Measurements from ENCODE around the gene EIPR1.

The EIPR1 gene

DNA sequence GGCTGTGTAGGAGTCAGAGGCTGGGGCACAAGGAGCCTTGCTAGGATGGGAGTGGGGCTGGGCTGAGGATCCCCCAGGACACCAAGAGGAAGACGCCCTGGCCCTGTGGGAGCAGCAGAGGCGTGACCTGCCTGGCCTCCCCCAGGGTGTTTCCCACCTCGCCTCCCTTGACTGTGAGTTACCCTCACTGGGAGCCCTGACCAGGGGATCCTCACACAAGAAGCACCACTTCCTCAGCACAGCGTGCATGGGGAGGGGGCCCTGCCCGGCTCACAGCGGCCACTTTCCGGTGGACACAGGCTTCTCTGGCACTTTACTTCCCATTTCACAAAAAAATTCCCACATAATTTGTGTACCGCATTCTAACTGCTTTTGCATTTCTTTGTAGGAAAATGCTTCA lies 187.7 kb downstream of the EIPR1 start:
- no peak overlapping the region for H3K9ac ChIP-seq (ENCODE audit: low read length in 2 of 2)
- peaks cover 2% of the 10 kb centered on the region for H3K4me1 ChIP-seq (ENCODE audit: control insufficient read depth, insufficient read depth, low read length)
- H3K4me3 ChIP-seq (ENCODE audit: low read length in 2 of 2): no peak overlapping the region
- H3K9me3 ChIP-seq (ENCODE audit: control insufficient read depth in 2 of 2, low read length in 2 of 2): no peaks in the 10 kb centered on the region
- H3K27ac ChIP-seq (ENCODE audit: low read length): no peak overlapping the region
- no peaks in the 10 kb centered on the region for H3K27me3 ChIP-seq (ENCODE audit: control insufficient read depth in 1 of 2, insufficient read depth in 2 of 2, low read length in 2 of 2)
- peaks cover 8 to 22% of the 10 kb centered on the region in 2 donors for H3K36me3 ChIP-seq (ENCODE audit: control insufficient read depth in 2 of 2, insufficient read depth in 2 of 2, low read length in 2 of 2)

DNA sequence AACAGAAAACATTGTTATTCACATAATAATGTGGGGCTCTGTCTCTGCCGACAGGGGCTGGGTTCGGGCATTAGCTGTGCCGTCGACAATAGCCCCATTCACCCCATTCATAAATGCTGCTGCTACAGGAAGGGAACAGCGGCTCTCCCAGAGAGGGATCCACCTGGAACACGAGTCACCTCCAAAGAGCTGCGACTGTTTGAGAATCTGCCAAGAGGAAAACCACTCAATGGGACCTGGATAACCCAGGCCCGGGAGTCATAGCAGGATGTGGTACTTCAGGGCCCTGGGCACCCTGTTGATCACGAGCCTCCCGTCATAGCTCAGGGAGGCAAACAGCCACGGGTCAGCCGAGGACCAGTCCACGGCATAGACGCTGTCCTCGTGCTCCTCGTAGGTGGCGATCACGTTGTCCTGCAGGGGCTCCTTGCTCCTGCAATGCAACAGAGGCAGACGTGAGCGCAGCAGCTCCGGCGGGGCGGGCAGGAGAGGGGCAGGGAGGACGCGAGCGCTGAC lies 188.5 kb downstream of the EIPR1 start:
- Histone ChIP-seq H3K36me3 (ENCODE audit: control insufficient read depth in 2 of 2, insufficient read depth in 2 of 2, low read length in 2 of 2) (peaks cover 8 to 20% of the 10 kb centered on the region in 2 donors), H3K4me3 (ENCODE audit: low read length in 2 of 2) (no peak overlapping the region)

DNA sequence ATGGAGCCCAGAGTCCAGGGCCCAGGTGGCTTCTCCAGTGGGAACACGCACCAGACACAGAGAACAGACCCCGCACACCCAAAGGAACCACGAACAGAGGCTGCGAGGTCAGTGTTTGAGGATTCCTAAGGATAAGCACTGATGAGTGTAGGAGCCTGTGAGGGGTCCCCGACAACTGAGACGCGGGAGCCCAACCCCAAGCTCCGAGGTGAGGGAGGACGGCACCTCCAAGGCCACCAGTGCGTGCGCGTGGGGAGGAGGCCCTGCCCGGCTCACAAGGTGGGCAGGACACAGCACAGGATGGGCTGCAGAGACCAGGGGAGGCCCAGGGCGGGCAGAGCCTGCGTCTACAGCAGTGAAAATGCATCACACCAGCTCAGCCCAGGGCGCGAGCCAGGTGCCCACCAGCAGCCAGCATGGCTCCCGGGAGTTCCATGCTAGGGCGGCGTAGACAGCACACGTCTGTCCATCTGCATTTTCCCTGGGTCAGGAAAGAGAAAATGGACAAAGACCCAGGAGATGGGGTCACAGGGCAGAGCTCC lies 189.1 kb downstream of the EIPR1 start:
- Histone ChIP-seq H3K4me3 (ENCODE audit: low read length in 2 of 2) (no peak overlapping the region), H3K27ac (ENCODE audit: low read length) (no peak overlapping the region), H3K9ac (ENCODE audit: low read length in 2 of 2) (no peak overlapping the region)

More for the DNA sequence above, 188.5 kb downstream of the EIPR1 start:
- peaks cover under 1% of the 10 kb centered on the region for H3K4me1 ChIP-seq (ENCODE audit: control insufficient read depth, insufficient read depth, low read length)
- no peaks in the 10 kb centered on the region for H3K9me3 ChIP-seq (ENCODE audit: control insufficient read depth in 2 of 2, low read length in 2 of 2)
- H3K27ac ChIP-seq (ENCODE audit: low read length): no peak overlapping the region
- no peak overlapping the region for H3K9ac ChIP-seq (ENCODE audit: low read length in 2 of 2)
- no peaks in the 10 kb centered on the region for H3K27me3 ChIP-seq (ENCODE audit: control insufficient read depth in 1 of 2, insufficient read depth in 2 of 2, low read length in 2 of 2)

DNA sequence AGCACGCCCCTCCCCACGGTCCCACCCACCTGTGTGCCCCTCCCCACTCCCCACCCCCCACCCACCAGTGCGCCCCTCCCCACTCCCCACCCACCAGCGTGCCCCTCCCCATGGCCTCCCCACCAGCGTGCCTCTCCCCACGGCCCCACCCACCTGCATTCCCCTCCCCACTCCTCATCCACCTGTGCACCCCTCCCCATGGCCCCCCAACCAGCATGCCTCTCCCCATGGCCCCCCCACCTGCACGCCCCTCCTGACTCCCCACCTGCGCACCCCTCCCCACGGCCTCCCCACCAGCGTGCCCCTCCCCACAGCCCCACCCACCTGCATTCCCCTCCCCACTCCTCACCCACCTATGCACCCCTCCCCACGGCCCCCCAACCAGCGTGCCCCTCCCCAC lies 190.2 kb downstream of the EIPR1 start:
- Histone ChIP-seq H3K27ac (ENCODE audit: low read length) (no peak overlapping the region), H3K27me3 (ENCODE audit: control insufficient read depth in 1 of 2, insufficient read depth in 2 of 2, low read length in 2 of 2) (no peaks in the 10 kb centered on the region), H3K4me1 (ENCODE audit: control insufficient read depth, insufficient read depth, low read length) (no peaks in the 10 kb centered on the region), H3K9me3 (ENCODE audit: control insufficient read depth in 2 of 2, low read length in 2 of 2) (no peaks in the 10 kb centered on the region), H3K4me3 (ENCODE audit: low read length in 2 of 2) (no peak overlapping the region), H3K36me3 (ENCODE audit: control insufficient read depth in 2 of 2, insufficient read depth in 2 of 2, low read length in 2 of 2) (peaks cover 3 to 16% of the 10 kb centered on the region in 2 donors), H3K9ac (ENCODE audit: low read length in 2 of 2) (no peak overlapping the region)

More for the DNA sequence above, 189.1 kb downstream of the EIPR1 start:
- Histone ChIP-seq H3K9me3 (ENCODE audit: control insufficient read depth in 2 of 2, low read length in 2 of 2) (no peaks in the 10 kb centered on the region), H3K36me3 (ENCODE audit: control insufficient read depth in 2 of 2, insufficient read depth in 2 of 2, low read length in 2 of 2) (peaks cover 7 to 17% of the 10 kb centered on the region in 2 donors), H3K4me1 (ENCODE audit: control insufficient read depth, insufficient read depth, low read length) (no peaks in the 10 kb centered on the region), H3K27me3 (ENCODE audit: control insufficient read depth in 1 of 2, insufficient read depth in 2 of 2, low read length in 2 of 2) (no peaks in the 10 kb centered on the region)

DNA sequence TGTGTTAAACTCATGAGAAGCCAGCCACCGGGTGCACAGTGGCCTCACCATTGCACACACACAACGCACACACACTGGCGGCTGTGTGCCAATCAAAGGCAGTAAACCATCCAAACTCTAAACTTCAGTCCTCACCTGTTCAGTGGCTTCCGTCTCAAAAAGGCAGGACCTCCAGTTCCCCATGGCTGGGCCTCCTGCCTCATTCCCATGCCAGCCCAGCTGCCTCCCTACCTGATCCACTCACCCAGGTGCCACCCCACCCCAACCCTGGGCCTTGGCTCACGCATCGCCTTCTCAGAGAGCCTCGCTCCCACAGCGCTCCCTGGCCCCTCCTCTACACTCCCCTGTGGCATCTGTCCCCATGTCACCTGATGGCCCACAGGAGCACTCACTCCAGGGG lies 190.9 kb downstream of the EIPR1 start:
- H3K9ac ChIP-seq (ENCODE audit: low read length in 2 of 2): no peak overlapping the region
- H3K4me1 ChIP-seq (ENCODE audit: control insufficient read depth, insufficient read depth, low read length): no peaks in the 10 kb centered on the region
- no peak overlapping the region for H3K27ac ChIP-seq (ENCODE audit: low read length)
- no peak overlapping the region for H3K4me3 ChIP-seq (ENCODE audit: low read length in 2 of 2)
- H3K9me3 ChIP-seq (ENCODE audit: control insufficient read depth in 2 of 2, low read length in 2 of 2): no peaks in the 10 kb centered on the region
- no peaks in the 10 kb centered on the region for H3K27me3 ChIP-seq (ENCODE audit: control insufficient read depth in 1 of 2, insufficient read depth in 2 of 2, low read length in 2 of 2)
- peaks cover 3 to 10% of the 10 kb centered on the region in 2 donors for H3K36me3 ChIP-seq (ENCODE audit: control insufficient read depth in 2 of 2, insufficient read depth in 2 of 2, low read length in 2 of 2)

DNA sequence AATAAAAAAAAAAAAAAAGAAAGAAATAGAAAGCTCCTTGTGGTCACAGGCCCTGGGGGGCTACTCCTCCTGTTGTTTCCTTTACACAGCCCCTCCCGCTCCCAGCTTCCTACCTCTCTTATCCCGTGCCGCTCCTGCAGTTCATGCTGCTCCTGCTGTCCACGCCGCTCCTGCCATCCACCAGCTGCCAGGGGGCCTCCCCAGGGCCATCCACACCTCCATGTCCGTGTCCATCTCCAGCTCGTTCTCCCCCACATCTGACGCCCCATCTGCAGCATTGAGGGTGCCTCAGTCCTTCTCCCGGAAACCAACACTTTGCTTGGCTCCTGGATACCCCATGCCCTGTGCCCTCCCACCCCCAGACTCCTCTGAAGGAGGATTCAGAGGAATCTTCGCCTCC lies 191.7 kb downstream of the EIPR1 start:
- Histone ChIP-seq H3K27me3 (ENCODE audit: control insufficient read depth in 1 of 2, insufficient read depth in 2 of 2, low read length in 2 of 2) (no peaks in the 10 kb centered on the region), H3K27ac (ENCODE audit: low read length) (no peak overlapping the region), H3K36me3 (ENCODE audit: control insufficient read depth in 2 of 2, insufficient read depth in 2 of 2, low read length in 2 of 2) (peaks cover 3 to 8% of the 10 kb centered on the region in 2 donors)

DNA sequence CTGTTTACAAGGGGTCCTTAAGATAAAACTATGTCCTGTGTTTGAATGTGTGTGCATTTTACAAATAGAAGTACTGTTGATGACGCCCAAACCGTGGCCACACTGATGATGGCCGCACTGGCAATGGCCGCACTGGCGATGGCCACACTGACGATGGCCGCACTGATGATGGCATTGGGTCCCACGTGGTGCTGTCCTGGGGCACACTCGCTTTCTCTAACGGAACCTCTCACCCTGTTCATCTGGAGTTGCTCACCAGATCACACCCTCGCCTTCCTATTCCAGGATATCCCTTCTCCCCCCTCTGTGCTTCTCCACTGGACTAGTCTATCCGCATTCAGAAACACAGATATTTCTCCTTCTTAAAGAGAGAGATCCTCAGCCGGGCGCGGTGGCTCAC lies 192.4 kb downstream of the EIPR1 start:
- H3K9ac ChIP-seq (ENCODE audit: low read length in 2 of 2): no peak overlapping the region
- peaks cover 1 to 5% of the 10 kb centered on the region in 2 donors for H3K36me3 ChIP-seq (ENCODE audit: control insufficient read depth in 2 of 2, insufficient read depth in 2 of 2, low read length in 2 of 2)
- no peaks in the 10 kb centered on the region for H3K27me3 ChIP-seq (ENCODE audit: control insufficient read depth in 1 of 2, insufficient read depth in 2 of 2, low read length in 2 of 2)
- no peak overlapping the region for H3K27ac ChIP-seq (ENCODE audit: low read length)
- no peak overlapping the region for H3K4me3 ChIP-seq (ENCODE audit: low read length in 2 of 2)
- H3K9me3 ChIP-seq (ENCODE audit: control insufficient read depth in 2 of 2, low read length in 2 of 2): no peaks in the 10 kb centered on the region
- H3K4me1 ChIP-seq (ENCODE audit: control insufficient read depth, insufficient read depth, low read length): no peaks in the 10 kb centered on the region

More for the DNA sequence above, 191.7 kb downstream of the EIPR1 start:
- Histone ChIP-seq H3K4me1 (ENCODE audit: control insufficient read depth, insufficient read depth, low read length) (no peaks in the 10 kb centered on the region), H3K9me3 (ENCODE audit: control insufficient read depth in 2 of 2, low read length in 2 of 2) (no peaks in the 10 kb centered on the region), H3K9ac (ENCODE audit: low read length in 2 of 2) (no peak overlapping the region), H3K4me3 (ENCODE audit: low read length in 2 of 2) (no peak overlapping the region)

DNA sequence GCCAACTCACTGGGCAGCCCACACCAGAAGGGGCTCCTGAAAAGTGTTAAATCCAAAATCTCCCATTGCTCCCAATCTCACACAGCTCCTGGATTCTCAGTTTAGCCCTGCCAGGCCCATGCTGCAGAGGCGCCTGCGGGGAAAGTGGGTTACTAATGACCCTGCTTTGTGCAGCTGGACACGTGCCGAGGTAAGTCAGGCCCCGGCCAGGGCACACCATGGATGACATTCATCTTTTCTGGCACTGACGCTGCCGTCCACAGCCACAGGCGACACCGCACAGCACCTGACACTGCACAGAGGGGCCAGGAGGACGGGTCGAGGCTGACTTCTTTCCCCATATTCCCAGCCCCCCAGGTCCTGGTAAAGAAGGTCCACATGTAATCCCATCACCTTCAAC lies 193.5 kb downstream of the EIPR1 start:
- Histone ChIP-seq H3K9ac (ENCODE audit: low read length in 2 of 2) (no peak overlapping the region), H3K27ac (ENCODE audit: low read length) (no peak overlapping the region), H3K4me3 (ENCODE audit: low read length in 2 of 2) (no peak overlapping the region), H3K4me1 (ENCODE audit: control insufficient read depth, insufficient read depth, low read length) (no peaks in the 10 kb centered on the region), H3K36me3 (ENCODE audit: control insufficient read depth in 2 of 2, insufficient read depth in 2 of 2, low read length in 2 of 2) (peaks cover 0 to 5% of the 10 kb centered on the region in 2 donors), H3K27me3 (ENCODE audit: control insufficient read depth in 1 of 2, insufficient read depth in 2 of 2, low read length in 2 of 2) (no peaks in the 10 kb centered on the region), H3K9me3 (ENCODE audit: control insufficient read depth in 2 of 2, low read length in 2 of 2) (no peaks in the 10 kb centered on the region)

DNA sequence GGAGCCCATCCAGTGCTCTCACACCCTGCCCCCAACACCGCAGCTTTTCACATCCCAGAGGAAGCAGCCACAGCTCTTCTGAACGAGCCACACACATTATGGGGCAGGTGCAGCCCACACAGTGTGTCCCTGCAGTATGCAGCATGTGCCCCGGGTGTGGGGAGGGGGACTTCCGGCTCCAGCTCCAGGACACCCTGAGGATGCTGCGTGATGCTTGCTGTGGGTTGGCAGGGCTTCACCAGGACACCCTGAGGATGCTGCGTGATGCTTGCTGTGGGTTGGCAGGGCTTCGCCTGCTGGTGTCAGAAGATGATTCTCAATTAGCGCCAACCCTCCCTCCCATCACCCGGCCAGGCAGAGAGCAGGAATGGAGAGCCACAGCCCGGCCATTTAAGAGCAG lies 193.9 kb downstream of the EIPR1 start:
- H3K4me1 ChIP-seq (ENCODE audit: control insufficient read depth, insufficient read depth, low read length): no peaks in the 10 kb centered on the region
- no peak overlapping the region for H3K9ac ChIP-seq (ENCODE audit: low read length in 2 of 2)
- H3K27ac ChIP-seq (ENCODE audit: low read length): no peak overlapping the region
- H3K36me3 ChIP-seq (ENCODE audit: control insufficient read depth in 2 of 2, insufficient read depth in 2 of 2, low read length in 2 of 2): peaks cover 0 to 5% of the 10 kb centered on the region in 2 donors
- H3K27me3 ChIP-seq (ENCODE audit: control insufficient read depth in 1 of 2, insufficient read depth in 2 of 2, low read length in 2 of 2): no peaks in the 10 kb centered on the region
- H3K4me3 ChIP-seq (ENCODE audit: low read length in 2 of 2): no peak overlapping the region
- no peaks in the 10 kb centered on the region for H3K9me3 ChIP-seq (ENCODE audit: control insufficient read depth in 2 of 2, low read length in 2 of 2)

DNA sequence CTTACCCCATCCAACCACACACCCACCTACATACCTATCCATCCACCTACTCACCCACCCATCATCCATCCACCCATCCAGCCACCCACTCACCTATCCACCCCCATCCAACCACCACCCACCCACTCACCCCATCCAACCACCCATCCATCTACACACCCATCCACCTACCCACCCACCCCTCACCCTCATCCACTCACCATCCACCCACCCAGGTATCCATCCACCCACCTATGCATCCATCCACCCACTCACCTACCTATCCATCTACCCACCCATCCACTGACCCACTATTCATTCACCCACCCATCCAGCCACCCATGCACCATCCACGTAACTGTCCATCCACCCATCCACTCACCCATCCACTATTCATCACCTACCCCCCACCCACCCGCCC lies 194.8 kb downstream of the EIPR1 start:
- no peak overlapping the region for H3K27ac ChIP-seq (ENCODE audit: low read length)
- H3K27me3 ChIP-seq (ENCODE audit: control insufficient read depth in 1 of 2, insufficient read depth in 2 of 2, low read length in 2 of 2): no peaks in the 10 kb centered on the region
- peaks cover 0 to 5% of the 10 kb centered on the region in 2 donors for H3K36me3 ChIP-seq (ENCODE audit: control insufficient read depth in 2 of 2, insufficient read depth in 2 of 2, low read length in 2 of 2)
- no peak overlapping the region for H3K9ac ChIP-seq (ENCODE audit: low read length in 2 of 2)
- no peaks in the 10 kb centered on the region for H3K4me1 ChIP-seq (ENCODE audit: control insufficient read depth, insufficient read depth, low read length)
- no peaks in the 10 kb centered on the region for H3K9me3 ChIP-seq (ENCODE audit: control insufficient read depth in 2 of 2, low read length in 2 of 2)
- no peak overlapping the region for H3K4me3 ChIP-seq (ENCODE audit: low read length in 2 of 2)

DNA sequence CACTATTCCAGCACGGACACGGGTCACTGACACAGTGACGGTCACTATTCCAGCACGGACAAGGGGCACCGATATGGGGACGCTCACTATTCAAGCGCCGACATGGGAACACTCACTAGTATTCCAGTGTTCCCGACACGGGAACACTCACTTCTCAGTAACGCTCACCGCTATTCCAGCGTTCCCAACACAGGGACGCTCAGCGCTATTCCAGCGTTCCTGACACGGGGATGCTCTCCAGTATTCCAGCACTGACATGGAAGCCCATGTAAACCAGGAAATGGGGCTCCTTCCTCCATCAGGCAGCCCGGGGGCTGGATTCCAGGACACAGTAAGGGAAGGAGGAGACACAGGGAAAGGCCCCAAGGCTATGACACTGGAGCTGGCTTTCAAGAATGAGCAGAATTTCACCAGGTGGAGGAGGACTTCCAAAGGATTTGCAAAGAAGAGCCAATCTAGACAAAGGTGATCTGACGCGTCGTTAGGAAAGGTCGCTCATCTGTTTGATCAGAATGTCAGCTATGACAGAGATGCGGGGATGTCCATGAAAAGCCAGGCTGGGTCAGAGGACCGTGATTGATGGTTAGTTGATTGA lies 196.1 kb downstream of the EIPR1 start:
- H3K27ac ChIP-seq (ENCODE audit: low read length): no peak overlapping the region
- no peak overlapping the region for H3K4me3 ChIP-seq (ENCODE audit: low read length in 2 of 2)
- H3K9me3 ChIP-seq (ENCODE audit: control insufficient read depth in 2 of 2, low read length in 2 of 2): no peaks in the 10 kb centered on the region
- peaks cover 0 to 4% of the 10 kb centered on the region in 2 donors for H3K36me3 ChIP-seq (ENCODE audit: control insufficient read depth in 2 of 2, insufficient read depth in 2 of 2, low read length in 2 of 2)
- no peak overlapping the region for H3K9ac ChIP-seq (ENCODE audit: low read length in 2 of 2)
- no peaks in the 10 kb centered on the region for H3K27me3 ChIP-seq (ENCODE audit: control insufficient read depth in 1 of 2, insufficient read depth in 2 of 2, low read length in 2 of 2)
- no peaks in the 10 kb centered on the region for H3K4me1 ChIP-seq (ENCODE audit: control insufficient read depth, insufficient read depth, low read length)
